A673 (cell line): ENCODE data around the gene CAMSAP2.

Source experiments
- EZH2 ChIP-seq: fragments of 200-600 bp; sonication (generic); IDR thresholded peaks from 2 replicates; pipeline ENCODE4 v1.6.1; 2017; ENCODE audit warnings: borderline replicate concordance, low read depth, mild to moderate bottlenecking, mixed read lengths, antibody characterized with exemption, low read length; ENCODE audit not compliant: poor library complexity, severe bottlenecking
- TF ChIP-seq, protein P1 (sequence below): fragments of 300-800, 200-600 bp; sonication (generic); conservative IDR thresholded peaks from 2 replicates; pipeline ENCODE4 v1.5.1; 2017; ENCODE audit warnings: low read depth, mild to moderate bottlenecking, antibody characterized with exemption, low read length, moderate library complexity, mixed read lengths

DNA sequence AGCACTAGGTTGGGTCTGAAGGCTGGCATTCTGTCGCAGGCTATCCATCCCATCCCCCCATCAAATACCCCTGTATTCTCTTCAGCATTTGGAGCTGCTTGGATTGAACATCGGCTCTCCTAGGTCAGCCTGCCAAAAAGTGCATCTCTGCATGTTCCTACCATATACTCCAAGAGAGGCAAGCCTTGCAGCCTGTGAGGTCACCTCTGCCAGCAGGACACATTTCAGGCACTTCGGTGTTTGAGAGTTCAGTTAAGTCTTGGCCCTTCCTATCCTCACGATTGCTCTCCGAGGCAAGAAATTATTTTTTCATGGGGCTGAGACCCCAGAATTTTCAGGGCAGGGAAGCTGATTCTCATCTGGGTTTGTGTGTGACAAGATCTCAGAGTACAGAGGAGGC, 136.7 kb downstream of the CAMSAP2 start:
- no peak for TF ChIP-seq EZH2
- TF ChIP-seq, protein P1, sequence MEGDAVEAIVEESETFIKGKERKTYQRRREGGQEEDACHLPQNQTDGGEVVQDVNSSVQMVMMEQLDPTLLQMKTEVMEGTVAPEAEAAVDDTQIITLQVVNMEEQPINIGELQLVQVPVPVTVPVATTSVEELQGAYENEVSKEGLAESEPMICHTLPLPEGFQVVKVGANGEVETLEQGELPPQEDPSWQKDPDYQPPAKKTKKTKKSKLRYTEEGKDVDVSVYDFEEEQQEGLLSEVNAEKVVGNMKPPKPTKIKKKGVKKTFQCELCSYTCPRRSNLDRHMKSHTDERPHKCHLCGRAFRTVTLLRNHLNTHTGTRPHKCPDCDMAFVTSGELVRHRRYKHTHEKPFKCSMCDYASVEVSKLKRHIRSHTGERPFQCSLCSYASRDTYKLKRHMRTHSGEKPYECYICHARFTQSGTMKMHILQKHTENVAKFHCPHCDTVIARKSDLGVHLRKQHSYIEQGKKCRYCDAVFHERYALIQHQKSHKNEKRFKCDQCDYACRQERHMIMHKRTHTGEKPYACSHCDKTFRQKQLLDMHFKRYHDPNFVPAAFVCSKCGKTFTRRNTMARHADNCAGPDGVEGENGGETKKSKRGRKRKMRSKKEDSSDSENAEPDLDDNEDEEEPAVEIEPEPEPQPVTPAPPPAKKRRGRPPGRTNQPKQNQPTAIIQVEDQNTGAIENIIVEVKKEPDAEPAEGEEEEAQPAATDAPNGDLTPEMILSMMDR = no peak
